GM18511 (cell line): Measurements from ENCODE around the gene MACF1.

Source experiments
- ATAC-seq: cut with Tn5 transposase; IDR thresholded peaks from one replicate; pipeline ENCODE4 v1.9.1; 2021; ENCODE audit warnings: mild to moderate bottlenecking, moderate library complexity; ENCODE audit not compliant: unreplicated experiment

Gene MACF1

GRCh38 chr1:39344394-39345154 is 140.1 kb downstream of the MACF1 start:
- ATAC-seq = no peak

- no peak for ATAC-seq
Observed at GRCh38 chr1:39346872-39347271, 142.4 kb downstream of the MACF1 start.

GRCh38 chr1:39348278-39348677 is 143.8 kb downstream of the MACF1 start:
- no peak for ATAC-seq

- ATAC-seq = no peak
Observed at GRCh38 chr1:39352881-39353280, 148.4 kb downstream of the MACF1 start.

GRCh38 chr1:39354572-39354971 is 150.1 kb downstream of the MACF1 start:
- ATAC-seq = no peak

- no peak for ATAC-seq
Observed at GRCh38 chr1:39358491-39358890, 154.0 kb downstream of the MACF1 start.

GRCh38 chr1:39359028-39359570 is 154.6 kb downstream of the MACF1 start:
- no peak for ATAC-seq

GRCh38 chr1:39360731-39361130 is 156.2 kb downstream of the MACF1 start:
- ATAC-seq = no peak

GRCh38 chr1:39361446-39361845 is 157.0 kb downstream of the MACF1 start:
- ATAC-seq = no peak

- no peak for ATAC-seq
Observed at GRCh38 chr1:39363267-39363666, 158.8 kb downstream of the MACF1 start.

- ATAC-seq = no peak
Observed at GRCh38 chr1:39368045-39368444, 163.6 kb downstream of the MACF1 start.

GRCh38 chr1:39369565-39369964 is 165.1 kb downstream of the MACF1 start:
- no peak for ATAC-seq

- no peak for ATAC-seq
Observed at GRCh38 chr1:39370602-39371001, 166.1 kb downstream of the MACF1 start.

GRCh38 chr1:39372105-39372504 is 167.6 kb downstream of the MACF1 start:
- no peak for ATAC-seq

GRCh38 chr1:39376656-39377055 is 172.2 kb downstream of the MACF1 start:
- ATAC-seq = no peak

- no peak for ATAC-seq
Observed at GRCh38 chr1:39378377-39378776, 173.9 kb downstream of the MACF1 start.

GRCh38 chr1:39379187-39379586 is 174.7 kb downstream of the MACF1 start:
- no peak for ATAC-seq

- no peak for ATAC-seq
Observed at GRCh38 chr1:39380036-39380435, 175.5 kb downstream of the MACF1 start.

- ATAC-seq = no peak
Observed at GRCh38 chr1:39381839-39382238, 177.3 kb downstream of the MACF1 start.

- ATAC-seq = no peak
Observed at GRCh38 chr1:39384305-39384704, 179.8 kb downstream of the MACF1 start.

- ATAC-seq = no peak
Observed at GRCh38 chr1:39385067-39385988, 180.8 kb downstream of the MACF1 start.

- no peak for ATAC-seq
Observed at GRCh38 chr1:39386997-39387396, 182.5 kb downstream of the MACF1 start.
